Activated CD8-positive, alpha-beta memory T cell treated with anti-CD3 and anti-CD28 coated beads for 1 hour (primary cell): Measurements from ENCODE around the gene PKM.

Experiments used
- DNase-seq, 2 donors: peaks; one replicate each; pipeline ENCODE4 v3.0.0-alpha.2; 2020; ENCODE audit warnings: low read depth in 1 of 2; ENCODE audit errors: extremely low read depth in 1 of 2

The PKM gene

GRCh38 chr15:72202302-72202701, 28.7 kb downstream of the PKM start:
- no peak for DNase-seq

DNA sequence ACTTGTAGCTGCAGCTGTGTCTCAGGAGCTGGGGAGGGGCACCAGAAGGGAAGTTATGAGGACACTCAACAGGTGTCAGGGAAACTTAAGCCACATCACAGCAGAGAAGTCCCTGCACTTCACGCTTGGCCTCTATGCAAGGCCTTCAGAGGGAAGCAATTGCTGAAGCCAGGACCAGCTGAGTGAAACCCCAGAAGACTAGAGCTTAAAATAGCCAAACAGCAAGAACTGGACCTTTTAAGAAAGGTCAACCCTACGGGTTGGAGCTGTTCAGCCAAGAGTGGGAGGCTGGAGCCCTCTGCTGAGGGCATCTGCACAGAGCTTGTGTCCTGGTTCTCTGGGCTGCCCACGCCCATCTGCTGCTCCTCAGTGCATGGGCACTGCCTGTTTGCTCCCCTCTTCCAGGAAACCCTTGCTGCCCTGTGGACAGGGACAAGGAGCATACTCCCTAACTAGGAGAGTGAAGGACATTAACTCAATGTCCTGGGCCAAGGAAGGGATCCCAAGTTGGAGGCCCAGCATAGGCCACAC, 29.5 kb downstream of the PKM start:
- DNase-seq = no peak

DNA sequence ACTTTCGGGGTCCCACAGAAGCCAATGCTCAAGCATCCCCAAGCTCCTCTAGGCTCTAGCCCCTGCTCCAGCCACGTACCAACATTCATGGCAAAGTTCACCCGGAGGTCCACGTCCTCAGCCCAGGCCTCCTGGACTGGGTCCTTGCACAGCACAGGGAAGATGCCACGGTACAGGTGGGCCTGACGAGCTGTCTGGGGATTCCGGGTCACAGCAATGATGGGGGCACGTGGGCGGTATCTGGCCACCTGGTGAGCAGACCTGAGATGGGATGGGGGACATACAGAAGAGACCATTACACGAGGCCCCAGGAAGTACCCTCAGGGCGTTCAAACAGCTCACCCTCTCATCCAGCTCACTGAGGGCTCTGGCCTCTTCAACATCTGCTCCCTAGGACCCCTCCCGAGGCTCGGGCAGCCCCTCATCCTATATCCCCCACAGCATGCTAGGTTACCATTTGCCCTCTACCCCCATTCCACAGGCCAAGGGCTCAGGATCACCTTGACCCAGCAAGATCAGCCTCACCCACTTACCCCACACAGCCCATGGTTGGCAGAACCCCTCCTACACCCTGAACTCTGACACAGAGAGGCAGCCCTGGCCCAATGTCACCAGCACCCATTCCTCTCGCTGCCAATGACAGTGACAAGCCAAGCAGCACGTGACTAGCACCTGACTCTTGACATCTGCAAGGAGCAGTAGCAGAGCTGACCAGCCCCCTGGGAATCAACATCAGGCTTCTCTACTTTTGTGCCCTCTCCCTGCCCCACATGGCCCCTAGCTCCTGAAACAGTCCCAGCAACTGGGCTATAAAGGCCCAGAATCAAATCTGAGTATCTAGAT, 30.4 kb downstream of the PKM start:
- no peak for DNase-seq

GRCh38 chr15:72199721-72200212, 31.2 kb downstream of the PKM start:
- DNase-seq = peak; percentile 44 to 47

GRCh38 chr15:72199205-72199515, 31.8 kb downstream of the PKM start:
- no peak for DNase-seq

DNA sequence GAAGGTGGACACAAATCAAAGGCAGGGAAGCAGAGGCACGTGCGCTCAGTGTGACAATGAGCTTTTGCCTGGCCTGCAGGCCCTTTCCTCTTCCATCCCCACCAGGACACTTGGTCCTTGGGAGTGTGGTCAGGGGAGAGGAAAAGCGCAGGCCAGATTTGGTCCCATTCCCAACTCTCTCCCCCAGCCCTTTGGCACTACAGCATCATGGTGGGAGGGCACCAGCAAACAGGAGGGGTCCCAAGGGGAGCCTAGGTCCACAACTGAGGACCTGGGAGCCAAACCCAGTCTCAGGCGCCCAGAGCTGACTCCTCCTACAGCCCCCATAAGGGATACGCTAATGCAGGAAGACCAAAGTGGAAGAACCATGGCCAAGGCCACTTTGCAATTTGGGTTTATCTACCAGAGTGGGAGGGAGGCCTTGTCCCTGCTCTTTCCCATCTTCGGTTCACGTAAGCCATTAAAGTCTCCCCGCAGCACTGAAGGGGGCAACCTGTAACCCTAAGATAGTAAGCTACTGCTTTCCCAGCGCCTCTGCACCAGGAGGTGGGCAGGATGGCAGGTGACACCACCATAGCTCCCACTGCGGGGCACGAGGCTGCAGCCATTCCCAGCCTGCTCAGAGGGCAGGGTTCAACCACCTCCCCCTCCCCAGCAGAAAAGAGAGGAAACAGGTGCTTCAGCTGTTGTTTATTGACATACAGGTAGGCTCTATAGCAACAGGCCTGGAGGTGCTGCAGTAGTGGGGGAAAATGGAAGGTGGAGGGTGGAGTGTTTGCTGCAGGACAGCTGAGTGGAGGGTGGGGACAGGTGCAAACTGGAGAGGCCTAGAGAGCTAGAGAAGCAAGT, 32.4 kb downstream of the PKM start:
- DNase-seq = no peak

GRCh38 chr15:72197460-72198355, 33.3 kb downstream of the PKM start, which contains the start of gene GRAMD2A:
GRAMD2A (minus strand) TSS chr15:72197787.
- DNase-seq = no peak

DNA sequence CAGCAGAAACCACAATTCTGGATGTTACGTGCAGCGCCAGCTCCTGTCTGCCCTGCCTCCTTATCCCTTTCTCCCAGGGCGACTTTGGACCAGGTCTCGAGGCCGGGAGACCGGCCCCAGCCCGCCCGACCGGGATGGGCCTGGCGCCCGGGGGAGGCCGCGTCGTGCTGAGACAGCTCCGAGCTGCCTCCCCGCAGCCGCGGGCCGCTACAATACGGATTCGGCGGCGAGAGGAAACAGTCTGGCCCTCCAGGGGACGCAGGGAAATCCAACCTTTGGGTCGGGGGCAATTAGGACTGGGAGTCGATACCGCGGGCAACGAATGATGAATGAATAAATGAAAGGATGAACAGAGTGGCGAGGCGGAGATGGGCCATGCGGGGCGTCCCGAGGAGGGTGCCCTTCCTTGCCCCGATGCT, 33.9 kb downstream of the PKM start:
- no peak for DNase-seq

DNA sequence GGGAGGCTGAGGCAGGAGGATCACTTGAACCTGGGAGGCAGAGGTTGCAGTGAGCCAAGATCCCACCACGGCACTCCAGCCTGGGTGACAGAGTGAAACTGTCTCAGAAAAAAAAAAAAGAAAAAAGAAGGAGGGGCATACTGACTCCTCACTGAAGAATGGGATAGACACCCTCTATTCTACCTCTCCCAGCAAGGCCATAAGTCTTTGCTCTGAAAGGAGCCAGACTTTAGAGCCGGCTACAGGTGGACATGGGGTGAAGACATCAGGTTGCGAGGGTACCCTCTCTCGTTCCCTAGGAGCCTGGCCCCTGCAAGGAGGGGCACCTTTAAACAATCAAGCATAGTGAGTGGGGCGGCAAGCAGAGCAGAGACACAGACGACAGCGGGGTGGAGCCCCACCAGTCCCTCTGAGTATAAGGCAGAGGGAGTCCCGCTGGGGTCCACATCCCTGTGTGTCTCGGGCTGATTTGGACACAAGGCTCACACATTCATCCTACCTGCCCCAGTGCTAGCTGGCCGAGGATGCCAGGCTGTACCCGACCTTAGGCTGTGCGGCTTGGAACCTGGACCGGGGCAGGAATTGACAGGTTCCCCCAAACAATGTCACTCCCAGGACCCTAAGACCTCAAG, 34.5 kb downstream of the PKM start:
- no peak for DNase-seq

DNA sequence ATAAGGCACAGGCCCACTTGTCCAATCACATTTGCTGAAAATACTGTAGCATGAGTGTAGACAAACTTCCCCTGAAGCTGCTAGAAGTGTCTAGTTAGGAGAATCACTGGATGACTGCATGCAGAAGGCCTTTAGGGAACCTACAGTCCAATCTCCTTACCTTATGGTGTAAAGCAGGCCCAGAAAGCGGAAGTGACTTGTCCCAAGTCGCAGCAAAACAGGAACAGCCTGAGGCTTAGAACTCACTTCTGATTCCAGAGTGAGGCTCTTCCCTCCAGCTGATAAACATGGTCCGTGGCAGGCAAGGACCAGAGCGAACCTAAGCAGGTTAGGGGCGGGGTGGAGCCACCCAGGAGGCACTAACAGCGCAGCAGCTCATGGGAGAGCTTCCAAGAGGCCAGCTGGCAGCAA, 35.9 kb downstream of the PKM start:
- DNase-seq = no peak

- no peak for DNase-seq
Observed at GRCh38 chr15:72193836-72194396, 37.1 kb downstream of the PKM start.

DNA sequence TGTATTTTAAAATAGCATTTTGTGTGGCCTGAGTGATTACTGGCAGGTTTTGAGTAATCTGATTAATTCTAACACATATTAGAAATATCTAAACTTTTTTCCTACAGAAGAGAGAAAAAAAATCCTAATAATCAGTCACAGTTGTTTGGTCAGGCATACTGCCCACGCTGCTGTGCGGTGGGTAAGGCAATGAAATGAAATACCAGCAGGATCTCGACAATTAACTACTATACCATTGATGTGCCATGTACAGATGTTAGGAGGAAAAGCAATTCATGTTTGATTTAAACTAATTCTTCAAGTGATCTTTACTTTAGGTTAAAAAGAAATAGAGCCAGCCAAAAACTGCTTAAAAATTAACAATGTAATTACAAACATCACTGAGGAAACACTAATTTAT, 38.6 kb downstream of the PKM start:
- no peak for DNase-seq

DNA sequence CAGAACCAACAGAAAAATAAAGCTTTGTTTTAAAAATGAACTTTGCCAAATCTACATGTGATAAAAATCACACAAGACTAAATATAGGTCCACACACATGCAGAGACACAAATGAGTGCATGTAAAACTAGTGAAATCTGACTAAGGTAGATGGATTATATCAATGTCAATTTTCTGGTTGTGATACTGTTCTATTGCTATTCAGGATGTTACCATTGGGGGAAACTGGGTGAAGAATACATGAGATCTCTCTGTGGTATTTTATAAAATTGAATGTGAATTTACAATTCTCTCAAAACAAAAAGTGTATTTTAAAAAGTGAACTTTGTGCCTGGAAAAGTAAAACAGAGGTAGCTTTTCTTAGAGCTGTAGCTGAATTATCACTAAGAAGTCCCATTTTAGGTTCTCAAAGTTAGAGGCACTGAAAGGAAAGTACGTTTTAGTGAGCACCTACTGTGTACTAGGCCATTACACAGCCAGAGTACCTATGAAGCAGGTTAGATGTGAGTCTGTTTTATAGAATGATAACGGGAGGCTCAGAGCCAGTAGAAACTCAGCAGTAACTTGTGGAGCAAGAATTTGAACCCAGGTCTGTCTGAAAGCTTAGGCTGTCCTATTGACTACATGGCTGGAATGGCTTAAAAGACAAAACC, 41.6 kb downstream of the PKM start:
- DNase-seq = no peak

GRCh38 chr15:72184165-72184811, 46.7 kb downstream of the PKM start:
- no peak for DNase-seq

GRCh38 chr15:72183781-72184164, 47.2 kb downstream of the PKM start:
- no peak for DNase-seq

DNA sequence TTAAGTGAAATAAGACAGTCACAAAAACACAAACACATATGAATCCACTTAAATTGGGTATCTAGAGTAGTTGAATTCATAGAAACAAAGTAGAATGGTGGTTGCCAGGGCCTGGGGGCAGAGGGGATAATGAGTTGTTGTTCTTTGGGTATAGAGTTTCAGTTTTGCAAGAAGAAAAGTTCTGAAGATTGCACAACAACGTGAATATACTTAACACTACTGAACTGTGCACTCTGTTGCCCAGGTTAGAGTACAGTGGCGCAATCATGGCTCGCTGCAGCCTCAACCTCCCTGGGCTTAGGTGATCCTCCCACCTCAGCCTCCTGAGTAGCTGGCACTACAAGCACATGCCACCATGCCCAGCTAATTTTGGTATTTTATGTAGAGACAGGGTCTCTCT, 48.3 kb downstream of the PKM start:
- DNase-seq = no peak

- no peak for DNase-seq
Observed at GRCh38 chr15:72182244-72182643, 48.7 kb downstream of the PKM start.

GRCh38 chr15:72180761-72181324, 50.1 kb downstream of the PKM start:
- no peak for DNase-seq
